A204.1 (cell line): ENCODE measurements around the gene OR2T27.
"Not testable (repeated sequence)": the region's sequence is repeated elsewhere in the genome, so short reads cannot be mapped to it uniquely, and the experiment has no call there.

Experiments
- FAIRE-seq: peaks from 2 replicates; lab custom pipeline; 2012; peaks lifted over from hg19 to GRCh38; lab: Jason Lieb, UNC

The OR2T27 gene, protein sequence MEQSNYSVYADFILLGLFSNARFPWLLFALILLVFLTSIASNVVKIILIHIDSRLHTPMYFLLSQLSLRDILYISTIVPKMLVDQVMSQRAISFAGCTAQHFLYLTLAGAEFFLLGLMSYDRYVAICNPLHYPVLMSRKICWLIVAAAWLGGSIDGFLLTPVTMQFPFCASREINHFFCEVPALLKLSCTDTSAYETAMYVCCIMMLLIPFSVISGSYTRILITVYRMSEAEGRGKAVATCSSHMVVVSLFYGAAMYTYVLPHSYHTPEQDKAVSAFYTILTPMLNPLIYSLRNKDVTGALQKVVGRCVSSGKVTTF

DNA sequence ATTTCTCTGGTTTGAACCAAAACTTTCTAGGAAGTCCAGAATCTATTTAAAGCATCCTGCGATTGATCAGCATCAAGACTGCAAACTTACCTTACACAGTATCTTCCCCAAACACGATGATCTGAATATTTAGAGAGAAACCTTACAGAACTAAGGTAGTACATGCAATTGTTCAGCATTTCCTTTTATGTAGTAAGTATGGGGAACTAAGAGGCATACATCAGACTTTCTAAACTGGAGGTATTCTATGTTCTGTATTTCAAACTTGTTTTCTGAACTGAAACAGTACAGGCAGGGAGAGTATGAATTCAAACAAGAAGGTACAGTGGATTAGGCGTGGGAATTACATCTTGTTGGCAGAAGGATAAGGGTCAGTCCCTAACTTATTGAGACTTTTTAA, at the start of gene OR2T27:
Gene OR2T27 (minus strand): TSS at position 175 of the 400 bp plus-strand sequence. CDS start 4,644 bp downstream, outside the sequence.
- not testable (repeated sequence) for FAIRE-seq

DNA sequence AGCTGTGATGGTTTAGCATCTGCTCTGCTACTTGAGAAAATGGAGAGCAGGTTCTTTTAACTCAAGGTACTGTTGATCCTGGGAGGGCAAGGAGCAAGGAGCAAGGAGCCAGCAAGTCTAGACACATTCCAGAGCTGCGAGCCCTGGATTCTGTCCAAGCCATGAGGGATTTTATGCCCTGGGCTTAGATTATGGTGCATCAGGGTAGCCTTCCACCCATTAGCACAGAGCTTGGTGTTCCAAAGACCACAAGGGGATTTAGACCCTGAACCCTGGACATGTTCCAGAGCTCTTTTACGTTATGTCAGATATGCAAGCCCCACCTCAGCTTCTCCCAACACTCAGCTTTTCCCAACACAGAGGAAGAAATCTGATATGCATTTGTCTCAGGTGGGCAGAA, 49.3 kb upstream of the OR2T27 start:
- FAIRE-seq, result no peak

DNA sequence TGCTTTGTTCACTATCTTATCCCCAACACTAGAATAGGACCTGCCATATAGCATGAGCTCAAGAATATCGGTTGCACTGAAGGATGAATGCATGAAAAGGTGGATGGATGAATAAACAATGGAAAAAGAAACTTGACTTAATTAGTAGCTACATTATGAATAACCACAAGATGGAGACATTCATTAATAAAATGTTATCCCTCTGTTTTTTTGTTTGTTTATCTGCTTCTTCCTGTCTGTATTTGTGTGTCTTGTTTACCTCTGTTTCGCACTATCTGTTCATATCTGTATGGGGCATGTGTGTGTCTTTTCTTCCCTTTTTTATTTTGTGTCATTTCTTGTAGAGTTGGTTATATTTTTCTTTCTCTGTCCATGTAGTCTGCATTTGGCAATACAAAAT, 48.3 kb upstream of the OR2T27 start:
- FAIRE-seq, result no peak

DNA sequence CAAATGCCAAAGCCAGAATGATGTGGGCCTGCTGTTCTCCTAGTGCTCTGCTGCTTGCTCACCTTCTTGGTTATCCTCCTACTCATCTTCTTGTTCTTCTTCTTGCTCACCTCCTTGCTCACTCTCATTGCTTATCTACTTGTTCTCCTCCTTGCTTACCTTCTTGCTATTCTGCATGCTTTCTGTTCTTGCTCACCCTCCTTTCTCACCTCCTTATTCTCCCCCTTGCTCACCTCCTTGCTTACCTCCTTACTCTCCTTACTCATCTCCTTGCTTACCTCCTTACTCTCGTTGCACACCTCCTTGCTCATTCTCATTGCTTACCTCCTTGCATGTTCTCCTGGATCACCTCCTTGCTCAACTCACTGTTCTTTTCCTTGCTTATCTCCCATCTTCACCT, 47.4 kb upstream of the OR2T27 start, which contains the start of gene OR14I1:
Gene OR14I1 (minus strand): TSS at position 53 of the 400 bp plus-strand sequence.
- no peak for FAIRE-seq

DNA sequence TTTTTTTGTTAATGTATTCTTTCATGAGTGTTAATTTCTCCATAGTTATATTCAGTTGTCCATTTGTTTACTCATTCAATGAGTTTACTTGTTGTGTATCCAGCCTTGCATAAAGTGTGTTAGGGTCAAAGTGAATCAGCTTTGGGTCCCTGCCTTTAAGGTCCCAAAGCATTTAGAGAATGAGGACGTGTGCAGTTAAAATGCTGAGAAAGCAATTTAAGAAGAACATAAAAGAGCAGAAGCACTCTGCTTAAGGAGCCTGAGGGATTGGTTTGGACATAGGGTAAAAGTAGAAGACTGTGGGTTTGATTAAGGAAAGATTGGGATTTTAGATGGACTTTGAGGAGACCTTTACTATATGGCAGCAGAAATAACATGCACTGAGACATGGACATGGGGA, 43.8 kb upstream of the OR2T27 start:
- FAIRE-seq, result no peak

DNA sequence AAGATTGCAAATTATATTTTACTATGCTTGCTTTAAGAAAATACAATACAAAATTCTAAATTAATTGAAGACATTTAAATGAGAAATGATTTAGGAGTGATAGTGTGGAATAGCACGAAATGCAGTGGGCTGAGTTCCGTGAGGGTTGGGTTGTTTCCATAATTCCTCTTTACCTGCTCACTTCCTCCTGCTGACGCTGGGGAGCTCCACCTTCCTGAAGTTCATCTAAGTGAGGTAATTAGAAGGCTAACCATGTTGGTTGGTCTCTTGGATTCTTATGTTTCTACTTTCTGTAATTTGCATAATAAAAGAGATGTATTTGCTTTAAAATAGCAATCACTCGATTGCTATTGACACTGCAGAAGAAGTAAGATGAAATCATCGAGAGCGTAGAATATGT, 42.6 kb upstream of the OR2T27 start:
- FAIRE-seq, result no peak

DNA sequence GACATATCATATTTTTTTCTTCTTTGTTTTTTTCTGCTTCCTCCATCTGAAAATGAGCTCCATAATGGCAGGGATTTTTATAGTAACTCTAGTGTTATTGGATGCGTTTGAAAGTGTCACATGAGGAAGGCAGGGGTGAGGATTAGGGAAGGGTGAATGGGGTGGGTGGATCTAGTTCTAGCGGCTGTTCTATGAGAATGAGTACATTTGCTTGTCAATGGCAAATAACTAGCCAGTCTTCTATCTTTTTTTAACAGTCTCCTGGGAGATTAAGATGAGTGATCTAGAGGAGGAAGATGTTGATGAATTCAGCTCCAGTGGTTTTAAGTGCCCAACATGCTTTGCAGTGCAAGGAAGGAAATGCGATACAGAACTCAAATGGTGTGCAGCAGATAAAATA, 41.4 kb upstream of the OR2T27 start:
- no peak for FAIRE-seq

DNA sequence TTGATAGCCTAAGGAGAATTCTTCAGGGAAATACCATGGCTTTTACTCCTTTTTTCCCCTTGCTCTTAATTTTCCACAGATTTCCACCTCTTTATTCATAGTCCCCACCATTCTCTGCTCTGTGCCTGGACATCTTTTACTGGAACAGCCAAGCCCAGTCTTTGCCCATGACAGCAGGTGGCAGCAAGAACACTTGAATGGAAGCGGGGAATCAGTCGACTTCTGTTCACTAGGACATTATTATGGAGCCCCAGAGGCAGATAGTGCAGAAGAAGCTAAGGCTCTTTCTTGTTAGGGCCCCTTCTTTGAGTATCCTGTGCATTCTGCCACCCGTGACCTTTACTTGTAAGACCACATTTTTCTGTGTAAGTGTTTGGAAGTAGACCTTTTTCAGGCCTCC, 40.9 kb upstream of the OR2T27 start:
- FAIRE-seq, result no peak

DNA sequence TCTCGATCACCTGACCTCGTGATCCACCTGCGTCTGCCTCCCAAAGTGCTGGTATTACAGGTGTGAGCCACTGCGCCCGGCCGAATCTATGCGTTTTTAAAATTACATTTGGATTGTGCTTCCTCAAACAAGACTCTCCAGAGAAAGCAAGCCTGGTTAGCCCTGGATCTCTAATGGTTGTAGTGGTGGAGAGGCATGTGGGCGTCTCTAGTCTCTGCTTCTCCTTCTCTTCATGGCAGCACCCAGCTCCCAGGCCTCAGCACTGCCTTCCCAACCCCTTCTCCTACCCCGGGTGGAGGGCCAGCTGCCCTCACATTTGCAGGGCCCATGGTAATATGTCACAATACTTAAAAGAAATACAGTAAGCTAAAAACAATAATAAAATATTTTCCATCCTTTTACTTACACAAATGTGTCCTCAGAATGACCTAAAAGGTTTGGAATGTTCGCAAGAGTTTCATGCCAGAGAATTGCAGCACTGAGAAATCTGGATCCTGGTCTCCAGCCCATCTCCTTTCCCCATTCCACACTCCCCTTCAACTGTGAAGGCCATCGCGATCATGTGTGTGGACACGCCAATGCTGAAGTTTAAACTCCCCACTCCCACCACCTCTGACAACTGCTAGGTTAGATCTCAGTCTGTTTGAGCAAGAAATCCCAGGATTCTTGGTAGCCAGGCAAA, 40.3 kb upstream of the OR2T27 start:
- no peak for FAIRE-seq

DNA sequence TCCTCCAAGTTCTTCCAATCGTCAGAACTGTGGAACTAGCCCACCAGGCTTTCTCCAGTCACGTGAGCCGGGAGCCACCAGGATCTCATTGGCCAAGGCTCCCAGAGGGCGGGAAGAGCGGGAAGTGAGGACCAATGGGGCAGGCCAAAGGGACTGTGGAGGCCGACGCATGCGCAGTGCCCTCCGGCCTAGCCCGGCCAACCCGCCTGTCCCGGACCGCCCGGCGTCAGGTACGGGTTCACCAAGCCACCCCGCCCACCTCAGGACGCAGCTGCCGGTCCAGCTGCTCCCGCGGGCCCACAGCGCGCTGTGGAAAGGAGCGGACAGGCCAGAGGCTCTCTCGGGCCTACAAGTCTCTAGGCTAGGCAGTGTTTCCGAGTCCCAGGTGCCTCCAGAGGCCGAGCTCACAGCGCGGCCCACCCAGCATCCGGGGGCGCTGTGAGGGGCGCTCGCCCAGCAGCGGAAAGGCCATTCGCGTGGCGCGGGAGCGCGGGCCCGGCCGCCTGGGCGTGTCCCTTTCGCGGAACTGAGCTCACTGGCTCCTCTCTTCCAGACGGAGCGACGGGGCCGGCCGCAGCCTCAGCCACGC, 36.3 kb upstream of the OR2T27 start:
- FAIRE-seq, result no peak

DNA sequence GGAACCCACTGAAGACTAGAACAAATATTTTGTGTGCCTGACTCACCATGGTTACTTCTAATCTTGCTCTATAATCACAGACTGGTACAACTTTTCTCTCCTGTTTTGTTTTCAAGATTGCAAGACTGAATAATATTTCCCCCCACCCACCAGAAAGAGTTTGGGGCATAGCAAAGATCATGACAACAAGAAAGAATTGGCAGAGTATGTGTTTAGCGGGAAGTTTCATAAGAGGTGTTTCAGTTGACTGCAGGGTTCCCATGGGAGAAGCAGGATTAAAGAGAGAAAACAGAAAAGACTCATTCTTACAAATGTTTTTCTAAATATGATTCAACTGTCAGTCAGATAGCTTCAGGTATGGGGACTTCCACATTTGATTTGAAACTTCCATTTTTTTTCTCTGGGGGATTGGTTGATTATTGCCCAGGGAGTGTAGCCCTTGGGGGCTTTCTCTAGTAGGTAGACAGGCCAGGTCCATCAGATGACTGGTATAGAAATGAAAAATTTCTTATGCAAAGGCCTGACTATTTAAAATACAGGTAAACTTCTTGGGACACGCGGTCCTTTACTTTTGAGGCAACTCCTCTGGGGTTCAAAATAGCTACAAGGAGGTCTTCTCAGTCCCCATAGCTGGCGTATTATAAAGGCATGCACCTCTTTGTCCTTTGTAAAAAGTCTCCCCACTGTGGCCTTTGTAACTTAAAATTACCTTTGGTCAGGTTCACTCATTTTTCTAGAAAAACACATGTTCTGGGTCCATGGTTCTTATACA, 33.4 kb upstream of the OR2T27 start:
- FAIRE-seq, result no peak

DNA sequence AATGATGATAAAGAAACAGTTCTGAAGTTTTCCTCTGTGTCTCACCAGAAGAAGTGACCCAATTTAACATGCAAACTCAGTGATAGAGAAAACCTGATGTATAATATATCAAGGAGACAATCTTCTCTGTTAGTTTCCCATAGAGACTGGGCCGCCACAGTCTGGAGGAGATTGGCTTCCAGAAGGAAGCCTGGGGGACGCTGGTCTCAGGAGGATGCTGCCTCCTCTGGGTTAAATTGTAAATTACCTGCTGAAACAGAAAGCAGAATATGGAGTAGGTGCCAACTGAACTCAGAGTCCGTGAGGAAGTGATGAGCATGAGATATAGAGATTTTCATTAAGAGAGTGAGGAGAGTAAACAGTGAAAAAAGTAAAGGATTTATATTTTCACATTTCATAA, 31.5 kb upstream of the OR2T27 start:
- no peak for FAIRE-seq

DNA sequence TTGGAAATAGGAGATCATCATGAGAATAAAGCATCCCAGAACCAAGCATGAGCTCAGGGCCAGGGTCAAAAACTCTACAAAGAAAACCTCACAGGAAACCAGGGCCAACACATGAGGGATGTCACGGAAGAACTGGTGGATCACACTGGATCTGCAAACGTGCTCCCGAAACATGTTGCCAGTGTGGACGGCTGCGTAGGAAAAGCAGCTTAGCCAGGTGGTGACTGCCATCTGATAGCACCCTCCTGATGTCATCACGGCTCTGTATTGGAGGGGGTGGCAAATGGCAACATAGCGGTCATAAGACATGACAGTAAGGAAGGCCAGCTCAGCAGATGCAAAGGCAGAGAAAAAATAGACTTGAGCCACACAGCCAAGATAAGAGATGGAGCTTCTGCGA, 26.3 kb upstream of the OR2T27 start:
- FAIRE-seq, result no peak

DNA sequence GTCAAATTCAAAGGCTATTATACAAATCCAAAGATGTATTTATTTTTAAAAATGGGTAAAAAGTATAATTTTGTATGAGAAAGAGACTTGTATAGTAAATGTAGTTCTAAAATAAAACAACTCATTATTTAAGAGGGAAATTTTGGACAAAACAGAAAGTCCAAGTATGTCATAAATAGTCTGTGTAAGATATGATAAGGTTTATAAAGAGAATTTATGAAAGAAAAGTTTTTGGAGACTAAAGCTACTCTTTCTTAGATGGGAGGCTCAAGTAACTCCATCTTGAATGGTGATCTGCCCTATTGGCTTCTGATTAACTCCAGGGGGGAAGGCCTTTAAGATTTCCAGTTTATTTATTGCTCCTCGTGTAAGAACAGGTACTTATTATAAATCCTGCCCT, 14.7 kb upstream of the OR2T27 start:
- FAIRE-seq, result no peak

DNA sequence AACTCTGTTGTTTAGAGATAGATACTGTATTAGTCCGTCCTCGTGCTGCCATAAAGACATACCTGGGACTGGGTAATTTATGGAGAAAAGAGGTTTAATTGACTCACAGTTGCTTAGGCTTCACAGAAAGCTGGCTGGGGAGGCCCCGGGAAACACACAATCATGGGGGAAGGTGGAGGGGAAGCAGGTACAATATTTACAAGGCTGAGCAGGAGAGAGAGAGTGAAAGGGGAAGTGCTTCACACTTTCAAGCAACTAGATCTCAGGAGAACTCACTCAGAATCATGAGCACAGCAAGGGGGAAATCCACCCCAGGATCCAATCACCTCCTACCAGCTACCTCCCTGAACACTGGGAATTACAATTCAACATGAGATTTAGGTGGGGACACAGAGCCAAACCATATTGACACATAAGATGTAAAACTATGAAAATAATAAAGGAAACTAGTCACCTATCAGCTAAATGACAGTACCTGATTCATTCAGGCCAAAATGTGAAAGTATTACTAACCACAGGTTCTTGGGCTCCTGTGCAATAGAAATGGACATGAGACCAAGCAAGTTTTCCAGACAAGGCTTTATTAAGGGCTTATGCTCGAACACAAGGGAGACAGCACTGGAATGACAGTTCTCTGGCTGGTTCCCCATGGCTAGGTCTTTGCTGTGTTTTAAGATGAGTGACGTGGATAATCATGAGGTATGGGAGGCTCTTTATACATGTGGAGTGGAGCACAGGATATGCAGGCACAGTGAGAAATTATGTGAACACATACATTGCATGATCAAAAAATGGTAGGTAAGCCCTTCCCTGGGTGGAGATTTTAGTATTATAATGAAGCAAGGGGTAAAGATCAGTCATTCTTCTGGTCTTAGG, 8.4 kb upstream of the OR2T27 start:
- not testable (repeated sequence) for FAIRE-seq

DNA sequence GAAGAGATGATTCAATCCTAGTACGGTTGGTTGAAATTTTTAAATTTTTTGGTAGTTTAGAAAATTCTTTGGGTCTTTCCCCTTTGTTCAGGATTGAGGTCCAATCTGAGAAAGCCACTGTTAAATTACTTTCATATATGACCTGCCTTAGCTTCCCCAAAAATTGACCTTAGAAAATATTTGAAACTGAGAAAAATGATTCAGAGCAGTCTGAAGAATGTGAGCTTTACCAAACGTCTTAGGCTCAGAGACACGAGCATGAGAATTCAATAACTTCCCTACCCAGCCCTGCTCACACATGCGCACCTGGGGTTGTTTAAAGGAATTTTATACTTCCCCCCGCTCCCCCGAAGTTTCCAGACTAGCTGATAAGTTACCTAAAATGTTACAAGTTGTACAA, 1.5 kb upstream of the OR2T27 start:
- FAIRE-seq, result not testable (repeated sequence)

DNA sequence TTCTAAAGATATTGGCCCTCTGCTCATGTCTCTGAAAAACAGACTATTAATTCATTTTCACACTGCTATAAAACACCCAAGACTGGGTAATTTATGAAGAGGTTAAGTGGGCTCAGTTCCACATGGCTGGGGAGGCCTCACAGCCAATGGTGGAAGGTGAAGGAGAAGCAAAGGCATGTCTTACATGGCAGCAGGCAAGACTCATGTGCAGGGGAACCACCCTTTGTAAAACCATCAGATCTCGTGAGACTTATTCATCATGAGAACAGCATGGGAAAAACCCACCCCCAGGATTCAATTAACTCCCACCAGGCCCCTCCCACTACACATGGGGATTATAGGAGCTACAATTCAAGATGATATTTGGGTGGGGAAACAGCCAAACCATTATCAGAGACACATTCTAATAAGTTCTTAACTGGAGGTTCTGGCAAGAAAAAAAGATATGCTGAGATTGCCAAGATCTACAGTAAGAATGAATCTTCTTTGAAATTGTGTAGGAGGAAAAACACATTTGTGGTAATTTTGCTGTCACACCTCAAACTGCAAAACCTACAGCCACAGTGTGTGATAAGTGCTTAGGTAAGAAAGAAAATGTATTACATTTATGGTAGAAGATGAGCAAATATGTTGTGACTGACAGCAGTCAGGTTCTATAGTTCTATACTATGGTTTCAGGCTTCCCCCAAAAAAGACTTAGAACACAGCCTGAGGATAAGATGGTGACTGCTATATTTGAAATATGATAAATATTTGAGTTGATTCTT, 6.4 kb downstream of the OR2T27 start:
- not testable (repeated sequence) for FAIRE-seq

DNA sequence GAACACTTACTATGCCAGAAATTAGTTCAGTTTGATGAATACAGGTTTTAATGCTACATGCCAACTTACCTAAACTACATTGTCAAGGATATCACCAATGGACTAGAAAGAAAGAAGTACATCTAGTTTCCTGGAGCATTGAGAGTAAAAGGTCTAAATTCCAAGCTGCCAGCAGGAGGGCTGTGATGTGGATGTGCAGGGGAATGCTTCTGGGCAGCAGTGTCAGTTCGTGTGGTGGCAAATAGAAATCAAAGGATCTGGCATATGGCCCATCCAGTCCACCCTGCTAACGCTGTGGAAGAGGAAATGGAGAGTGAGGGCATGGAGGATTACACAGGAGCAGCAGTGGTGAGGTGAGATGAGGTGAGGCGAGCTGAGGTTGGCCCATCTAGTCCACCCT, 10.2 kb downstream of the OR2T27 start, which contains the start of gene OR2T35:
Gene OR2T35 (minus strand): TSS at position 101 of the 400 bp plus-strand sequence. CDS start 6,020 bp downstream, outside the sequence.
- not testable (repeated sequence) for FAIRE-seq

DNA sequence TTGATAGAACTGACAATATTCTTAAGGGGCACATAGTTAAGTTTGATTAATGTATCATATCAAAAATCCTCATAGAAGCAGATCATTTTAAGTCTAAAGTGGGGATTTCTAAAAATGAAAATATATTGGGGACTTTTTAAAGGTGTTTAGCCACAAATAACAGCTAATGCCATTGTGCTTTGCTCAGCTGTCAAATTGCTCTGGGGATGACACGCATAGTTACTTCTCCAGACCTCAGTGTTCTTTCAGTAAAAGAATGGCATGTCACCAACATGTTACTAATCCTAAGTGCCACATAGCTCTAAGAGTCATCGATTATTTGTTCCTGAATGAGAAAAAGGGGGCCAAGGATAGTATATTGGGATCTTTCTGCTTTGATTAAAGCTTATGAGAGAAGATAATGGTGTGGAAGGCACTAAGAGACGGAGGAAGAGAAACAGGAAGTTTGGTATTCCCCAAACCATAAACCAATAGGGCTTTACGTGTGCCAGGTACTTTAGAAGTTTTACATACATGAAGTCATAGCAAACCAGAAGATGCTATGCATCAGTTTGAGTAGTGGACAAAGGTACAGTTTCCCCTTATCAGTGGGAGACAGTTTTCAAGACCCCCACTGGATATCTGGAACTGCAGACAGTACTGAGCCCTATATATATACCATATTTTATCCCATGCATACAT, 12.2 kb downstream of the OR2T27 start:
- FAIRE-seq, result not testable (repeated sequence)

DNA sequence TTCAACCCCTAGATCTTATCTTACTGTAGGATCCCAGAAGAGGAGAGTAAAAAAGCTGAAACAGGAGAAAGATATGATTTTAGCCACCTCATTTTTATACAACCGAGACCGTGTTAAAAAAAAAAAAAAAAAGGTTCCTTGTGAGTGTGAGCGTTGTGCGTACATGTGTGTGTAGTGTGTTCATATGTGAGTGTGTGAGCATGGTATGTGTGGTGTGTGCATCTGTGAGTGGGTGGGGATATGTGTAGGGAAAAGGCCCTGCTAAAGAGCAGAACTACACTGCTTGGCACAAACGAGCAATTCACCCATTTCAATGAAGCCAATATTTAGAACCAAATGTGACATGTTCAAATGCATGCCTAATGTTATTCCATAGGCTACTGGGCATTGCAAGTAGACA, 13.7 kb downstream of the OR2T27 start:
- FAIRE-seq, result not testable (repeated sequence)
